Measurements from ENCODE around the gene NR3C2.

The NR3C2 gene

DNA sequence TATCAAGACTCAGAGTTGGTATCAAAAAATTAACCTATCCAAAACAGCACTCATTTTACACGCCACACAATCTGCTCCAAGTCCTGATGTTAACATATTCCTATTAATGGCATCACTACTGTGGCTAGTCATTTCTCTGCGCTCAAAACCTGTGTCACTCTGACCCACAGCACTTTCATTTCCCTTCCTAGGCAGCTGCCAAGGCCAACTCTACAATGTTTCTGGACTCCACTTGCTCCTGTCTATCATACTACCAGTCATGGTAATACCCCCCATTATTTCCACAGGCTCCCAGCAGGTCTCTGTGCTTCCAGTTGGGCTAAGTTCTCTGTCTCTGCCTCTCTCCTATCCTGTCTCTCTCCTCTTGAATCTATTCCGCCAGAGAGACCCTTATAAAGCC is 323.6 kb downstream of the NR3C2 start:
- no peak for DNase-seq (ENCODE audit: low read depth)
- H3K4me3 ChIP-seq (ENCODE audit: control insufficient read depth, low read depth, low read length), result no peak overlapping the region
- TF ChIP-seq, protein P1, sequence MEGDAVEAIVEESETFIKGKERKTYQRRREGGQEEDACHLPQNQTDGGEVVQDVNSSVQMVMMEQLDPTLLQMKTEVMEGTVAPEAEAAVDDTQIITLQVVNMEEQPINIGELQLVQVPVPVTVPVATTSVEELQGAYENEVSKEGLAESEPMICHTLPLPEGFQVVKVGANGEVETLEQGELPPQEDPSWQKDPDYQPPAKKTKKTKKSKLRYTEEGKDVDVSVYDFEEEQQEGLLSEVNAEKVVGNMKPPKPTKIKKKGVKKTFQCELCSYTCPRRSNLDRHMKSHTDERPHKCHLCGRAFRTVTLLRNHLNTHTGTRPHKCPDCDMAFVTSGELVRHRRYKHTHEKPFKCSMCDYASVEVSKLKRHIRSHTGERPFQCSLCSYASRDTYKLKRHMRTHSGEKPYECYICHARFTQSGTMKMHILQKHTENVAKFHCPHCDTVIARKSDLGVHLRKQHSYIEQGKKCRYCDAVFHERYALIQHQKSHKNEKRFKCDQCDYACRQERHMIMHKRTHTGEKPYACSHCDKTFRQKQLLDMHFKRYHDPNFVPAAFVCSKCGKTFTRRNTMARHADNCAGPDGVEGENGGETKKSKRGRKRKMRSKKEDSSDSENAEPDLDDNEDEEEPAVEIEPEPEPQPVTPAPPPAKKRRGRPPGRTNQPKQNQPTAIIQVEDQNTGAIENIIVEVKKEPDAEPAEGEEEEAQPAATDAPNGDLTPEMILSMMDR (conservative IDR thresholded peaks at IDR 0.05; ENCODE audit: control insufficient read depth, insufficient read depth, low read depth, low read length), result no peak

DNA sequence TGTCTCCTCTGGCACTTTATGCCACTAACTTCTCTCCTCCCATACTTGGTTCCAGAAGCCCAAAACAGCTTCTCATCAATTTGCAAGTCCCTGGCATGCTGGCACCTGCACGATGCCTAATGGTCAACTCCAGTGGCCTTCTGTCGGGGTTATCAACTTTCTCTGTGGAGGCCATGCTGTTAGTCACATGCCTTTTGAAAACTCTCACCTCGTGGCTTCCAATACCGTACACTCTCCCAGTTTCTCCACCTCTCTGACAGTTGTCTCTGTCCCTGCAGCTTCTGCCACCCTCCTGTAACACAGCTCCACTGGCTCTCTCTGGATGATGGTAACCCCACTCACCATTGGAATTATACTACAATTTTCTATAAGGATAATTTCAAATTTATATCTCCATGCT is 324.0 kb downstream of the NR3C2 start:
- DNase-seq (ENCODE audit: low read depth), result no peak
- TF ChIP-seq, protein P1 (conservative IDR thresholded peaks at IDR 0.05; ENCODE audit: control insufficient read depth, insufficient read depth, low read depth, low read length), result no peak
- no peak overlapping the region for H3K4me3 ChIP-seq (ENCODE audit: control insufficient read depth, low read depth, low read length)

DNA sequence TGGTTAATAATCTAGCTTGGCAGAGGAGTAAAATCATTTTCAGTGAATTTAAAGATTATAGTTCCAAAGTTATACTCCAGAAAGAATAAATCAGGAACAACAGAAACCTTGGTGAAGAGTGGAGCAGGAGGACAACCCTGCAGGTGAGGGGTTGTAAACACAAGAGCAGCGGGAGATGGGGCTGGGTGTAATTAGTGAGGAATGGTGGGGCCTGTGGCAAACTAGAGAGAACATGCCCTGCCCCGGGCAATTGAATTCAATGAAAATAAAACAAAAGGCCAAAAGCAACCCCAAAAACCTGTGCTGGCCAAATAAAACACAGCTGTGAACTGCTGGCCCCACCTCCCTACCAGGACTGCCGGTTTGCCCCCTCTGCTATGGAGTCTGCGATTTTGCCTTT is 325.2 kb downstream of the NR3C2 start:
- no peak for DNase-seq (ENCODE audit: low read depth)
- no peak overlapping the region for H3K4me3 ChIP-seq (ENCODE audit: control insufficient read depth, low read depth, low read length)
- TF ChIP-seq, protein P1 (conservative IDR thresholded peaks at IDR 0.05; ENCODE audit: control insufficient read depth, insufficient read depth, low read depth, low read length), result no peak

DNA sequence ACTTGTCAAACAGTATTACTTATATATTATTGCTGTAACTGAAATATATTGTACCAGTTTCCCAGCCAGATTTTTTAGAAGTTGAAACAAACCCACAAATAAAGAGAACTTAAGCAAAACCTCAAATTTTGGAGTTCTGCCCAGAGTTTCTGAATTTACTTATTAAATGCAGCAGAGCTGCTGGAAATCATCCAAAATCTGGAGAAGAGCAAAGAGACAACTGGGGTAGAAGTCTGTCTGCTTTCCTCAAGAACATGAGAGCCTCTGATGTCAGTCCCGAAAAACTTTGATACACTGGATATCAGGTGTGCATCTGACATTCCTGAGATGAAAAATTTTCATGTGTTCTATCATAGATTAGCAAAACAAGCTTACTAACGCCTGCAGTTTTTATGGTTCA is 325.9 kb downstream of the NR3C2 start:
- TF ChIP-seq, protein P1 (conservative IDR thresholded peaks at IDR 0.05; ENCODE audit: control insufficient read depth, insufficient read depth, low read depth, low read length), result no peak
- peak; percentile 86 for DNase-seq (ENCODE audit: low read depth)
- no peak overlapping the region for H3K4me3 ChIP-seq (ENCODE audit: control insufficient read depth, low read depth, low read length)

DNA sequence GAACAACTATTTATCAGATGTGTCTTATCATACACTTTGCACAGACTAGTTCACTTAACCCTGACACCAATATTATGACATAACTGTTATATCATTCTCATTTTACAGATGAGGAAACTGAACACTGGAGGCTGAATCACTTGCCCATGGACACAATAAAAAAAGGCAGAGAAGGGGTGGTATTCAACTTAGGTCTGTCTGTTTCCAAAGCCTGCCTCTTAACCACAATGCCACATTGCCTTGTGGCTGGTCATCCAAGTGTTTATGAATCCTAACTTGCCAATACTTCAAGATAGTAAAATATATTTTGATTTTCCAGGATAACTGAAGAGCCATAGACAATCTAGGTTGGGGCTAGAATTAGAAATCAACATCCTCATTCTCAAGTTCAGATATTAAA is 327.8 kb downstream of the NR3C2 start:
- H3K4me3 ChIP-seq (ENCODE audit: control insufficient read depth, low read depth, low read length), result no peak overlapping the region
- DNase-seq (ENCODE audit: low read depth), result no peak
- TF ChIP-seq, protein P1 (conservative IDR thresholded peaks at IDR 0.05; ENCODE audit: control insufficient read depth, insufficient read depth, low read depth, low read length), result no peak

DNA sequence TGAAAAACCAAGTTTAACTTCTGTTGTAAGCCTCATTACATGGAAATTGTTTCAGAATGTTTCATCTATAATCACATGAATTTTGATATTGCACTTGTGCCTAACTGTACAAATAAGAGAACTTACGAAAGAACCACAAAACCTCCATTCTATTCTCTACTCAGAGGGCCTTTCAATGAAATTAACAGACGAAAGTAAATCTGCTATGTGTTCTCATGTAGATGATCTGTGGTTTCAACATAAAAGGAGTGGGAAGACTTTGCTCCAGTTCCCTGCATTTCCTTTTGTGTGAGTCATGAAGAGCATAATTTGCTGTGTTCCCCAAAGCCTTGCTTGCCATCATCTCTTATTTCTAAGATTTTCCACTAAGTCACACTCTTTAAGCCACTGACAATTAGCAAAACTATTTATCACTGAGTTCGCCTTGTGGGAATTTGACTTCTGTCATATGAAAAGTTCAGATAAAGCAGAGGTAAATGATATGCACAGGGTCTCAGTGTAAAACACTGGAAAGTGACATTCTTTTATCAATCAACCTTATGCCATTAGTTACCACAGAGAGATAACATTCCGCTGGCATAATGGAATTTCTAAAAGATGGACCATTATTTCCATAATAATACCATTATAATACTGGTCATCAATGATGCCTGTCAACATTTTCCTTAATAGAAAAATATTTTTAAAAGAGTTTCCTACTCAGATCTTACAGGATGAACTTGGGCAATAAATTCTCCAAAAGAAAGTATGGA is 329.8 kb downstream of the NR3C2 start:
- peak; percentile 85 for DNase-seq (ENCODE audit: low read depth)
- TF ChIP-seq, protein P1 (conservative IDR thresholded peaks at IDR 0.05; ENCODE audit: control insufficient read depth, insufficient read depth, low read depth, low read length), result no peak
- no peak overlapping the region for H3K4me3 ChIP-seq (ENCODE audit: control insufficient read depth, low read depth, low read length)
